Mesenchymal stem cell (in vitro differentiated cells and primary cell): ENCODE data around the gene ELOVL2.

Source experiments
- DNase-seq: peaks from one replicate; pipeline ENCODE4 v3.0.0-alpha.2; 2013
- H2AFZ ChIP-seq: one replicate; pipeline ENCODE4 v1.6.1; 2013; ENCODE audit warnings: low read depth, mild to moderate bottlenecking, control low read depth, inconsistent platforms, low read length, moderate library complexity
- H2AK5ac ChIP-seq: 2 replicates; pipeline ENCODE4 v1.6.1; 2013; ENCODE audit warnings: low read length, moderate library complexity, mild to moderate bottlenecking, inconsistent platforms; ENCODE audit not compliant: severe bottlenecking
- H2BK120ac ChIP-seq: one replicate; pipeline ENCODE4 v1.6.1; 2013; ENCODE audit warnings: low read depth, mild to moderate bottlenecking, inconsistent platforms, low read length, moderate library complexity
- H2BK12ac ChIP-seq, 2 experiments: one replicate each; pipeline ENCODE4 v1.6.1; 2013; ENCODE audit warnings: inconsistent platforms in 2 of 2, low read length in 2 of 2, mild to moderate bottlenecking in 2 of 2, moderate library complexity in 2 of 2, control low read depth in 1 of 2
- H2BK15ac ChIP-seq: one replicate; pipeline ENCODE4 v1.6.1; 2013; ENCODE audit warnings: mild to moderate bottlenecking, low read depth, inconsistent platforms; ENCODE audit not compliant: poor library complexity, severe bottlenecking
- H2BK5ac ChIP-seq: 2 replicates; pipeline ENCODE4 v1.6.1; 2013; ENCODE audit warnings: low read depth, mild to moderate bottlenecking, low read length, control low read depth, inconsistent platforms; ENCODE audit not compliant: poor library complexity, severe bottlenecking
- H3K14ac ChIP-seq, 2 experiments: one replicate each; pipeline ENCODE4 v1.6.1; 2013; ENCODE audit warnings: inconsistent platforms in 2 of 2, low read length in 2 of 2, control low read depth in 1 of 2, mild to moderate bottlenecking in 1 of 2, moderate library complexity in 1 of 2
- H3K18ac ChIP-seq, 2 experiments: one replicate each; pipeline ENCODE4 v1.6.1; 2013; ENCODE audit warnings: inconsistent platforms in 2 of 2, low read length in 2 of 2, control low read depth in 1 of 2, low read depth in 1 of 2, mild to moderate bottlenecking in 1 of 2
- H3K23ac ChIP-seq, 2 experiments: one replicate each; pipeline ENCODE4 v1.6.1; 2013; ENCODE audit warnings: inconsistent platforms in 2 of 2, low read length in 2 of 2, mild to moderate bottlenecking in 2 of 2, moderate library complexity in 2 of 2, control low read depth in 1 of 2
- H3K27ac ChIP-seq: 2 replicates; pipeline ENCODE4 v1.5.1; 2013; ENCODE audit warnings: mild to moderate bottlenecking, moderate library complexity, low read length, control low read depth, inconsistent platforms; ENCODE audit not compliant: poor library complexity, severe bottlenecking
- H3K27me3 ChIP-seq, 2 experiments: 2 replicates each; pipeline versions ENCODE4 v1.6.1 to v1.7.0; 2013; ENCODE audit warnings: low read length in 2 of 2, mild to moderate bottlenecking in 2 of 2, moderate library complexity in 2 of 2, control low read depth in 1 of 2, inconsistent platforms in 1 of 2; ENCODE audit not compliant: control insufficient read depth in 1 of 2, insufficient read depth in 1 of 2
- H3K36me3 ChIP-seq, 2 experiments: 2 replicates each; pipeline versions ENCODE4 v1.6.1 to v1.7.0; 2013; ENCODE audit warnings: low read length in 2 of 2, control low read depth in 1 of 2, inconsistent platforms in 1 of 2, low read depth in 1 of 2, mild to moderate bottlenecking in 1 of 2; ENCODE audit not compliant: insufficient read depth in 2 of 2, control insufficient read depth in 1 of 2
- H3K4ac ChIP-seq, 2 experiments: one replicate each; pipeline ENCODE4 v1.6.1; 2013; ENCODE audit warnings: inconsistent platforms in 2 of 2, low read length in 2 of 2, mild to moderate bottlenecking in 2 of 2, moderate library complexity in 2 of 2, control low read depth in 1 of 2, low read depth in 1 of 2
- H3K4me1 ChIP-seq: 2 replicates; pipeline ENCODE4 v1.6.1; 2013; ENCODE audit warnings: low read depth, low read length, control low read depth; ENCODE audit not compliant: control insufficient read depth, insufficient read depth
- H3K4me2 ChIP-seq: 2 replicates; pipeline ENCODE4 v1.6.1; 2013; ENCODE audit warnings: low read length, mild to moderate bottlenecking, inconsistent platforms; ENCODE audit not compliant: poor library complexity, severe bottlenecking
- H3K4me3 ChIP-seq, 2 experiments: 2 replicates each; pipeline versions ENCODE4 v1.5.1 to v1.7.0; 2013; ENCODE audit warnings: low read length in 2 of 2, mild to moderate bottlenecking in 2 of 2, control low read depth in 1 of 2, low read depth in 1 of 2; ENCODE audit not compliant: insufficient read depth in 1 of 2
- H3K79me1 ChIP-seq: replicated peaks from 2 replicates; pipeline ENCODE4 v1.6.1; 2013; ENCODE audit warnings: mild to moderate bottlenecking, control low read depth, low read length, inconsistent platforms; ENCODE audit not compliant: poor library complexity, severe bottlenecking
- H3K9ac ChIP-seq: 2 replicates; pipeline ENCODE4 v1.7.0; 2013; ENCODE audit warnings: mild to moderate bottlenecking, low read length, moderate library complexity
- H3K9me3 ChIP-seq: 2 replicates; pipeline ENCODE4 v1.7.0; 2013; ENCODE audit warnings: mild to moderate bottlenecking, low read length; ENCODE audit not compliant: control insufficient read depth
- H4K8ac ChIP-seq: one replicate; pipeline ENCODE4 v1.6.1; 2013; ENCODE audit warnings: inconsistent platforms, mild to moderate bottlenecking, low read length, moderate library complexity
- H4K91ac ChIP-seq: one replicate; pipeline ENCODE4 v1.6.1; 2013; ENCODE audit warnings: mild to moderate bottlenecking, low read length, inconsistent platforms
- WGBS: methylation state at CpG from one replicate; pipeline ENCODE4 v1.1.7; 2013; ENCODE audit warnings: mixed read lengths; 5-methylcytosine and 5-hydroxymethylcytosine counted together

Gene ELOVL2

GRCh38 chr6:10972196-10972595 is 71.9 kb downstream of the ELOVL2 start:
- Histone ChIP-seq H3K9ac (no peak overlapping the region), H2AK5ac (no peak overlapping the region), H3K27me3 (no peaks in the 10 kb centered on the region), H2AFZ (no peak overlapping the region), H3K14ac (no peak overlapping the region), H3K4me2 (no peak overlapping the region), H3K36me3 (no peaks in the 10 kb centered on the region), H3K79me1 (no peaks in the 10 kb centered on the region), H3K4ac (no peak overlapping the region), H2BK5ac (no peak overlapping the region), H3K4me1 (no peaks in the 10 kb centered on the region), H4K91ac (no peak overlapping the region), H2BK15ac (no peak overlapping the region), H3K4me3 (no peak overlapping the region), H3K27ac (no peak overlapping the region), H3K18ac (no peak overlapping the region), H3K9me3 (peaks cover 14% of the 10 kb centered on the region), H2BK120ac (no peak overlapping the region), H4K8ac (no peak overlapping the region), H2BK12ac (no peak overlapping the region), H3K23ac (no peak overlapping the region)
- whole genome bisulfite sequencing, result 100% methylated on average over 3 of the region's 3 CpGs
- no peak for DNase-seq

GRCh38 chr6:10970731-10971130 is 73.4 kb downstream of the ELOVL2 start:
- 91% methylated on average over 3 of the region's 3 CpGs for WGBS
- H3K23ac ChIP-seq, result no peak overlapping the region
- H3K9me3 ChIP-seq, result peaks cover 28% of the 10 kb centered on the region
- H3K27me3 ChIP-seq, result no peaks in the 10 kb centered on the region
- H3K4me3 ChIP-seq, result no peak overlapping the region
- DNase-seq, result no peak
- H2AFZ ChIP-seq, result no peak overlapping the region
- H4K8ac ChIP-seq, result no peak overlapping the region
- no peak overlapping the region for H3K4ac ChIP-seq
- no peak overlapping the region for H2BK12ac ChIP-seq
- H2BK5ac ChIP-seq, result no peak overlapping the region
- no peak overlapping the region for H2BK15ac ChIP-seq
- H2AK5ac ChIP-seq, result no peak overlapping the region
- no peak overlapping the region for H3K27ac ChIP-seq
- no peak overlapping the region for H3K14ac ChIP-seq
- H3K36me3 ChIP-seq, result no peaks in the 10 kb centered on the region
- H3K4me1 ChIP-seq, result no peaks in the 10 kb centered on the region
- H4K91ac ChIP-seq, result no peak overlapping the region
- H2BK120ac ChIP-seq, result no peak overlapping the region
- H3K18ac ChIP-seq, result no peak overlapping the region
- no peak overlapping the region for H3K9ac ChIP-seq
- no peaks in the 10 kb centered on the region for H3K79me1 ChIP-seq
- H3K4me2 ChIP-seq, result no peak overlapping the region

- no peak overlapping the region for H4K8ac ChIP-seq
- H3K4me3 ChIP-seq, result no peak overlapping the region
- no peak overlapping the region for H2AFZ ChIP-seq
- no peak overlapping the region for H4K91ac ChIP-seq
- no peak overlapping the region for H3K18ac ChIP-seq
- H2BK120ac ChIP-seq, result no peak overlapping the region
- H3K9me3 ChIP-seq, result peaks cover 28% of the 10 kb centered on the region
- H3K36me3 ChIP-seq, result no peaks in the 10 kb centered on the region
- no peak overlapping the region for H2BK12ac ChIP-seq
- no peak overlapping the region for H3K4ac ChIP-seq
- no peak overlapping the region for H3K14ac ChIP-seq
- no peak overlapping the region for H2BK15ac ChIP-seq
- no peak overlapping the region for H2BK5ac ChIP-seq
- H3K4me1 ChIP-seq, result no peaks in the 10 kb centered on the region
- no peak overlapping the region for H3K23ac ChIP-seq
- H3K27ac ChIP-seq, result no peak overlapping the region
- H3K4me2 ChIP-seq, result no peak overlapping the region
- H3K9ac ChIP-seq, result no peak overlapping the region
- DNase-seq, result no peak
- no peak overlapping the region for H2AK5ac ChIP-seq
- no peaks in the 10 kb centered on the region for H3K79me1 ChIP-seq
- WGBS, result 80% methylated on average over 2 of the region's 2 CpGs
- H3K27me3 ChIP-seq, result no peaks in the 10 kb centered on the region
Observed at GRCh38 chr6:10968776-10969175, 75.3 kb downstream of the ELOVL2 start.

- Histone ChIP-seq H3K4me1 (peaks cover 1% of the 10 kb centered on the region), H3K36me3 (no peaks in the 10 kb centered on the region), H2AK5ac (no peak overlapping the region), H2AFZ (no peak overlapping the region), H3K27me3 (no peaks in the 10 kb centered on the region), H3K18ac (no peak overlapping the region), H3K14ac (no peak overlapping the region), H3K9me3 (peaks cover 28% of the 10 kb centered on the region), H4K8ac (no peak overlapping the region), H3K27ac (no peak overlapping the region), H4K91ac (no peak overlapping the region), H3K23ac (no peak overlapping the region), H2BK12ac (no peak overlapping the region), H3K4me2 (no peak overlapping the region), H2BK15ac (no peak overlapping the region), H2BK5ac (no peak overlapping the region), H3K4me3 (no peak overlapping the region), H3K79me1 (no peaks in the 10 kb centered on the region), H3K4ac (no peak overlapping the region), H3K9ac (no peak overlapping the region), H2BK120ac (no peak overlapping the region)
- no peak for DNase-seq
- 74% methylated on average over 1 of the region's 1 CpG for WGBS
Observed at GRCh38 chr6:10964684-10965083, 79.4 kb downstream of the ELOVL2 start.
